Caco-2 (cell line): ENCODE measurements around the gene YTHDC2. TPM values are rescaled to one million over a fixed set of nuclear protein-coding genes. Genes with fewer than 3 reads are reported as not detected.

Source experiments
- BruUV-seq: library from RNA; stranded (reverse); fragments of 400-500 nt; replicated peaks from 2 replicates; lab custom pipeline; 2021; lab: Mats Ljungman, UMichigan
- CTCF ChIA-PET: fragments of 300-600 bp; sonication (Branson Sonifier 250); formaldehyde crosslinking; loops from one replicate; lab custom pipeline; 2022; ENCODE audit warnings: antibody characterized with exemption; lab: Charles Lee
- POLR2A ChIA-PET: fragments of 300-600 bp; sonication (Branson Sonifier 250); formaldehyde crosslinking; loops from one replicate; lab custom pipeline; 2022; ENCODE audit warnings: antibody characterized with exemption; lab: Charles Lee
- DNase-seq, 2 experiments: peaks; one replicate each; pipeline versions ENCODE4 v3.0.0 to v3.0.0-alpha.2; 2020 to 2022
- H3K27me3 ChIP-seq: replicated peaks from 2 replicates; pipeline ENCODE4 v1.6.0; 2011; ENCODE audit warnings: low read length; ENCODE audit not compliant: control insufficient read depth, insufficient read depth
- H3K36me3 ChIP-seq: 2 replicates; pipeline ENCODE4 v1.5.1; 2011; ENCODE audit warnings: low read length; ENCODE audit not compliant: control insufficient read depth, insufficient read depth
- H3K4me1 ChIP-seq: fragments of 250-450 bp; sonication (Bioruptor Pico); 2 replicates; pipeline ENCODE4 v1.5.1; 2020; ENCODE audit warnings: mild to moderate bottlenecking
- H3K4me3 ChIP-seq: 2 replicates; pipeline ENCODE4 v1.5.1; 2011; ENCODE audit warnings: low read depth, mild to moderate bottlenecking, control low read depth, low read length
- H3K9me3 ChIP-seq: fragments of 250-450 bp; sonication (Bioruptor Pico); 2 replicates; pipeline ENCODE4 v1.5.1; 2020; ENCODE audit warnings: mild to moderate bottlenecking, moderate library complexity
- H3K27ac Mint-ChIP-seq: one replicate; pipeline ENCODE4 v1.8.0; 2022; ENCODE audit warnings: mixed read lengths; ENCODE audit not compliant: unreplicated experiment
- H3K27me3 Mint-ChIP-seq: one replicate; pipeline ENCODE4 v1.8.0; 2022; ENCODE audit warnings: mixed read lengths; ENCODE audit not compliant: insufficient read depth, unreplicated experiment
- H3K36me3 Mint-ChIP-seq: one replicate; pipeline ENCODE4 v1.8.0; 2022; ENCODE audit warnings: mild to moderate bottlenecking, mixed read lengths; ENCODE audit not compliant: insufficient read depth, unreplicated experiment
- H3K4me1 Mint-ChIP-seq: one replicate; pipeline ENCODE4 v1.8.0; 2022; ENCODE audit warnings: low read depth, mixed read lengths; ENCODE audit not compliant: unreplicated experiment
- H3K4me3 Mint-ChIP-seq: one replicate; pipeline ENCODE4 v1.8.0; 2022; ENCODE audit warnings: mild to moderate bottlenecking, moderate library complexity, mixed read lengths; ENCODE audit not compliant: unreplicated experiment
- H3K9me3 Mint-ChIP-seq: one replicate; pipeline ENCODE4 v1.8.0; 2022; ENCODE audit warnings: mixed read lengths; ENCODE audit not compliant: unreplicated experiment
- intact Hi-C: fragments of 100-400 bp; cut with micrococcal nuclease; formaldehyde crosslinking; loops from one replicate; pipeline ENCODE4 v1.10.0; 2022; ENCODE audit not compliant: unreplicated experiment
- total RNA-seq: library from RNA; stranded (reverse); gene quantifications from 2 replicates; pipeline ENCODE4 v1.2.3, GENCODE V29; 2022
- TF ChIP-seq, protein P1 (sequence below), 2 experiments: fragments of 200-600 bp in 1 of 2; IDR thresholded peaks; 1 replicate in 1 of 2; 2 replicates in 1 of 2; pipeline versions ENCODE4 v1.5.1 to v1.8.0; 2011 to 2022; ENCODE audit warnings: antibody characterized with exemption in 1 of 2, control low read depth in 1 of 2, inconsistent platforms in 1 of 2, low read depth in 1 of 2, low read length in 1 of 2, mild to moderate bottlenecking in 1 of 2, moderate library complexity in 1 of 2; ENCODE audit not compliant: insufficient read depth in 1 of 2, severe bottlenecking in 1 of 2, unreplicated experiment in 1 of 2

The YTHDC2 gene
- total RNA-seq, 1 experiment from 2014 or later = 16.9 TPM

DNA sequence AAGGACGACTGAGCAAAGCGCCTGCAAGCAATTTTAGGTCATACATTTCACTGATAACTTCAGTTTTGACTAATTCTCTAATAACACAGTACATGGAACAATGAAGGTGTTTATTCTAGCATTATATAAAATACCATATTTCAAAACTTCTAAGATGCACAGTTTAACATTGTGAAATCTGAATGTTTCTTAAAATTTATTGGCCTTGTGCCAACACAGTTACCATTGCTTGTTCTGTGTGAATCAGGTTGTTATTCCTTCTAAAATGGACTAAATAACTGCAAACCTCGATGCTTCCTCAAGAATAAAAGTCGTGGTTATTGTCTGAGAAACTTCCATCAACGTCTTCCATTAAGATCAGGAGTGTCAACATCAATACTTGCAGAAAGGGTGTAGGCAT is 33.3 kb upstream of the YTHDC2 start:
- H3K4me1 Mint-ChIP-seq = no peaks in the 10 kb centered on the region
- peaks cover 13% of the 10 kb centered on the region for H3K27me3 Mint-ChIP-seq
- DNase-seq = no peak

DNA sequence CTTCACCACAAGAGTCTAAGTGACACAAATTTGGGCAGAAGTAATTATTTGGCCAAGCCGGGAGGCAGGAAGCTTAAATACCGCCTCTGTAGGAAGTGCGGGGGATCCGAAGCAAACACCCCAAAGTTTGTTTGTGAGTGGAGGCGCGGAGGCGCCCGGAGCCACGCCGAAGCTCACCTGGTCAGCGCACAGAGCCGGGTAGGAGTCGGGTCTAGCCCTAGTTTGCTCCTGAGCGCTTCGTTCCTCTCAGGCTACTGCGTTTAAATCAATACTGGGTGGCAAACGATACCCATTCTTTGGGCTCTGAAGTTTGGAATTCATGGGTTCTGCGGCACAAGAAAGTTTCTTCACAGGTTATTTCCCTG is 26.1 kb upstream of the YTHDC2 start:
- no peaks in the 10 kb centered on the region for H3K4me1 Mint-ChIP-seq
- no peaks in the 10 kb centered on the region for H3K36me3 Mint-ChIP-seq
- H3K27ac Mint-ChIP-seq = no peak overlapping the region
- H3K36me3 ChIP-seq = no peaks in the 10 kb centered on the region
- H3K4me3 ChIP-seq = no peak overlapping the region; the same call in 1 of the 2 replicates
- H3K27me3 Mint-ChIP-seq = peaks cover 4% of the 10 kb centered on the region
- TF ChIP-seq, protein P1, sequence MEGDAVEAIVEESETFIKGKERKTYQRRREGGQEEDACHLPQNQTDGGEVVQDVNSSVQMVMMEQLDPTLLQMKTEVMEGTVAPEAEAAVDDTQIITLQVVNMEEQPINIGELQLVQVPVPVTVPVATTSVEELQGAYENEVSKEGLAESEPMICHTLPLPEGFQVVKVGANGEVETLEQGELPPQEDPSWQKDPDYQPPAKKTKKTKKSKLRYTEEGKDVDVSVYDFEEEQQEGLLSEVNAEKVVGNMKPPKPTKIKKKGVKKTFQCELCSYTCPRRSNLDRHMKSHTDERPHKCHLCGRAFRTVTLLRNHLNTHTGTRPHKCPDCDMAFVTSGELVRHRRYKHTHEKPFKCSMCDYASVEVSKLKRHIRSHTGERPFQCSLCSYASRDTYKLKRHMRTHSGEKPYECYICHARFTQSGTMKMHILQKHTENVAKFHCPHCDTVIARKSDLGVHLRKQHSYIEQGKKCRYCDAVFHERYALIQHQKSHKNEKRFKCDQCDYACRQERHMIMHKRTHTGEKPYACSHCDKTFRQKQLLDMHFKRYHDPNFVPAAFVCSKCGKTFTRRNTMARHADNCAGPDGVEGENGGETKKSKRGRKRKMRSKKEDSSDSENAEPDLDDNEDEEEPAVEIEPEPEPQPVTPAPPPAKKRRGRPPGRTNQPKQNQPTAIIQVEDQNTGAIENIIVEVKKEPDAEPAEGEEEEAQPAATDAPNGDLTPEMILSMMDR (IDR thresholded peaks at IDR 0.05; ENCODE audit: insufficient read depth in 1 of 2, low read depth in 1 of 2, low read length in 1 of 2, severe bottlenecking in 1 of 2, unreplicated experiment in 1 of 2) = no peak
- peak overlapping the region; percentile 91 for H3K4me3 Mint-ChIP-seq
- H3K9me3 Mint-ChIP-seq = peaks cover 19% of the 10 kb centered on the region
- H3K4me1 ChIP-seq = no peaks in the 10 kb centered on the region
- intact Hi-C loops = no loop called here
- no TSS peak for BruUV-seq
- POLR2A ChIA-PET = no interaction called here
- DNase-seq = no peak
- H3K9me3 ChIP-seq = peaks cover 16% of the 10 kb centered on the region; the same call in 1 of the 2 replicates
- CTCF ChIA-PET = no interaction called here
- H3K27me3 ChIP-seq = no peaks in the 10 kb centered on the region; the same call in 1 of the 2 replicates

More for the DNA sequence above, 33.3 kb upstream of the YTHDC2 start:
- ChIA-PET CTCF (no interaction called here), POLR2A (no interaction called here)
- Histone ChIP-seq H3K36me3 (no peaks in the 10 kb centered on the region), H3K4me3 (no peak overlapping the region), H3K4me1 (no peaks in the 10 kb centered on the region), H3K27me3 (no peaks in the 10 kb centered on the region; the same call in 1 of the 2 replicates), H3K9me3 (no peaks in the 10 kb centered on the region)
- no peak overlapping the region for H3K4me3 Mint-ChIP-seq
- BruUV-seq = no TSS peak
- no peaks in the 10 kb centered on the region for H3K36me3 Mint-ChIP-seq
- no peaks in the 10 kb centered on the region for H3K9me3 Mint-ChIP-seq
- intact Hi-C loops = no loop called here
- H3K27ac Mint-ChIP-seq = no peak overlapping the region
- TF ChIP-seq, protein P1 (IDR thresholded peaks at IDR 0.05; ENCODE audit: insufficient read depth in 1 of 2, low read depth in 1 of 2, low read length in 1 of 2, severe bottlenecking in 1 of 2, unreplicated experiment in 1 of 2) = no peak

DNA sequence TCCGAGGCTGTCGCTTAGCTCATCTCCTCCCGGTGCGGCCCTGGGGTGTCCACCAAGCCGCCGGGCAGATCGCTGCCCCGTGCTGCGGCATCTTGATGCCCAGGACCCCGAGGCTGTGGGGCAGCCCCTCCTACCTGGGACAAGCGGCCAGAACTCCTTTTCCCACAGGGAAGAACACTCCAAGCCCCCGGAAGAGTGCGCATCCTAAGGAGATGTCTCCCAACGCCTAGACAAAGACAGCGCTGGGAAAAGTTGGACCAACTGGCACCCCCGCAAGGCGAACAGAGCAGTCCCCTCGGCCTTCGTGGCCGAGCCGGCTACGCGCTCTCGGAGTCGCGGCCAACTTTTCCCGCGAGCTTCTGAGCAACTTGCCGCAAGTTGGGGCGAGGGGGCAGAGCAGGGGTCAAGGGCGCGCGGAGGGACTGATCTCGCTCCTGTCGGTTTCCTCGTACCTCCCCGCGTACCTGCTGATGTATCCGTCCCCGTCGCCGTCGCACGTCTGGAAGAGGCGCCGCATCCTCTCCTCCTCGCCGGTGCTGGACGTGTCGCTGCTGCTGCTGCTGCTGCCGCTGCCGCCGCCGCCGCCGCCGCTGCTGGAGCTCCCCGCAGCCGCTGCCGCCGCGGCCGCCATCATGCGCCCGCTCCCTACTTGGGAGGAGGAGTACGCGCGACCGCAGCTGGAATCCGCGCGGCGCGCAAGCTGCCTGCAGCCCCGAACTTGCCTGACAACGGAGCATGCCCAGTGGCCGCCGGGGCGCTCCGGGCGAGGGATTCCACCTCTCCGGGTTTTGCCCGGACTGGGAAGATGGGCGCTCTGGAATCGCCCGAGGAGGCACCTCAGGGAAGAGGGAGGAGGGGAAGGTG is 25.5 kb upstream of the YTHDC2 start, which contains the start of gene MCC:
MCC (minus strand) TSS at position 673 of the 864 bp plus-strand sequence.
- Mint-ChIP-seq H3K27ac (no peak within 1 kb of the TSS), H3K4me1 (no peaks in the 10 kb centered on the region), H3K36me3 (no peaks in the 10 kb centered on the region), H3K4me3 (peak within 1 kb of the TSS; percentile 91), H3K9me3 (peaks cover 19% of the 10 kb centered on the region), H3K27me3 (peaks cover 4% of the 10 kb centered on the region)
- Histone ChIP-seq H3K9me3 (peaks cover 16% of the 10 kb centered on the region; the same call in 1 of the 2 replicates), H3K4me3 (peak within 1 kb of the TSS; percentile 65), H3K27me3 (no peaks in the 10 kb centered on the region; the same call in 1 of the 2 replicates), H3K36me3 (no peaks in the 10 kb centered on the region), H3K4me1 (no peaks in the 10 kb centered on the region)
- ChIA-PET POLR2A (no interaction called here), CTCF (interaction anchor here (0.6 kb wide), 1 partner anchor 124 kb away, joined by 3 read pairs; no protein-coding TSS in a partner anchor)
- peak; percentile 82 for DNase-seq
- intact Hi-C loops = no loop called here
- TF ChIP-seq, protein P1 (IDR thresholded peaks at IDR 0.05; ENCODE audit: insufficient read depth in 1 of 2, low read depth in 1 of 2, low read length in 1 of 2, severe bottlenecking in 1 of 2, unreplicated experiment in 1 of 2) = no peak
- BruUV-seq = no TSS peak
